ENCODE data around the gene SLC26A6. TPM values are rescaled to one million over a fixed set of nuclear protein-coding genes. Genes with fewer than 3 reads are reported as not detected.

Gene SLC26A6
- total RNA-seq, 1 experiment from 2014 or later: 58.9 TPM

DNA sequence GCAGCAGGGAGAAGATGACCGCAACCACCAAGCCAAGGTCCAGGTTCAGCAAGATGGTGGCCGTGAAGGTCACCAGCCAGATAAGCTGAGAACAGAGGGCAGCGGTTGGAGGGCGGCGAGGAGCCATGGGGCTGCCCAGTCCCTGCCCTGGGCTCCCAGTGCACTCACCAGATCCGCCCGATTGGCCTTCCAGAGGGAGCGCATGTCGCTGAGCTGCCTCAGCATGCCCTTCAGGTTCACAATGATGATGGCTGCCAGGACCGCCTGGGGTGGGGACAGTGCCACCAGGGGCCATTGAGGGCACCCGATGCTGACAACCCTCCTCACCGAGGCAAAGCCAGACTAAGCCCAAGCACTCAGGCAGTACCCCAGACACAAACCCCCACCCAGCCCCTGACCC lies 5.4 kb downstream of the SLC26A6 start (continued):
- TF ChIP-seq, protein P1, sequence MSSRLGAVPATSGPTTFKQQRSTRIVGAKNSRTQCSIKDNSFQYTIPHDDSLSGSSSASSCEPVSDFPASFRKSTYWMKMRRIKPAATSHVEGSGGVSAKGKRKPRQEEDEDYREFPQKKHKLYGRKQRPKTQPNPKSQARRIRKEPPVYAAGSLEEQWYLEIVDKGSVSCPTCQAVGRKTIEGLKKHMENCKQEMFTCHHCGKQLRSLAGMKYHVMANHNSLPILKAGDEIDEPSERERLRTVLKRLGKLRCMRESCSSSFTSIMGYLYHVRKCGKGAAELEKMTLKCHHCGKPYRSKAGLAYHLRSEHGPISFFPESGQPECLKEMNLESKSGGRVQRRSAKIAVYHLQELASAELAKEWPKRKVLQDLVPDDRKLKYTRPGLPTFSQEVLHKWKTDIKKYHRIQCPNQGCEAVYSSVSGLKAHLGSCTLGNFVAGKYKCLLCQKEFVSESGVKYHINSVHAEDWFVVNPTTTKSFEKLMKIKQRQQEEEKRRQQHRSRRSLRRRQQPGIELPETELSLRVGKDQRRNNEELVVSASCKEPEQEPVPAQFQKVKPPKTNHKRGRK (CRISPR knock-in tag; IDR thresholded peaks at IDR 0.05; ENCODE audit: borderline replicate concordance): no peak
- TF ChIP-seq, protein P2, sequence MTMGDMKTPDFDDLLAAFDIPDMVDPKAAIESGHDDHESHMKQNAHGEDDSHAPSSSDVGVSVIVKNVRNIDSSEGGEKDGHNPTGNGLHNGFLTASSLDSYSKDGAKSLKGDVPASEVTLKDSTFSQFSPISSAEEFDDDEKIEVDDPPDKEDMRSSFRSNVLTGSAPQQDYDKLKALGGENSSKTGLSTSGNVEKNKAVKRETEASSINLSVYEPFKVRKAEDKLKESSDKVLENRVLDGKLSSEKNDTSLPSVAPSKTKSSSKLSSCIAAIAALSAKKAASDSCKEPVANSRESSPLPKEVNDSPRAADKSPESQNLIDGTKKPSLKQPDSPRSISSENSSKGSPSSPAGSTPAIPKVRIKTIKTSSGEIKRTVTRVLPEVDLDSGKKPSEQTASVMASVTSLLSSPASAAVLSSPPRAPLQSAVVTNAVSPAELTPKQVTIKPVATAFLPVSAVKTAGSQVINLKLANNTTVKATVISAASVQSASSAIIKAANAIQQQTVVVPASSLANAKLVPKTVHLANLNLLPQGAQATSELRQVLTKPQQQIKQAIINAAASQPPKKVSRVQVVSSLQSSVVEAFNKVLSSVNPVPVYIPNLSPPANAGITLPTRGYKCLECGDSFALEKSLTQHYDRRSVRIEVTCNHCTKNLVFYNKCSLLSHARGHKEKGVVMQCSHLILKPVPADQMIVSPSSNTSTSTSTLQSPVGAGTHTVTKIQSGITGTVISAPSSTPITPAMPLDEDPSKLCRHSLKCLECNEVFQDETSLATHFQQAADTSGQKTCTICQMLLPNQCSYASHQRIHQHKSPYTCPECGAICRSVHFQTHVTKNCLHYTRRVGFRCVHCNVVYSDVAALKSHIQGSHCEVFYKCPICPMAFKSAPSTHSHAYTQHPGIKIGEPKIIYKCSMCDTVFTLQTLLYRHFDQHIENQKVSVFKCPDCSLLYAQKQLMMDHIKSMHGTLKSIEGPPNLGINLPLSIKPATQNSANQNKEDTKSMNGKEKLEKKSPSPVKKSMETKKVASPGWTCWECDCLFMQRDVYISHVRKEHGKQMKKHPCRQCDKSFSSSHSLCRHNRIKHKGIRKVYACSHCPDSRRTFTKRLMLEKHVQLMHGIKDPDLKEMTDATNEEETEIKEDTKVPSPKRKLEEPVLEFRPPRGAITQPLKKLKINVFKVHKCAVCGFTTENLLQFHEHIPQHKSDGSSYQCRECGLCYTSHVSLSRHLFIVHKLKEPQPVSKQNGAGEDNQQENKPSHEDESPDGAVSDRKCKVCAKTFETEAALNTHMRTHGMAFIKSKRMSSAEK (CRISPR knock-in tag; IDR thresholded peaks at IDR 0.05; ENCODE audit: borderline replicate concordance): no peak
- TF ChIP-seq CREM (CRISPR knock-in tag; IDR thresholded peaks at IDR 0.05): no peak
- TF ChIP-seq ATF1 (CRISPR knock-in tag; IDR thresholded peaks at IDR 0.05): no peak
- TF ChIP-seq ZNF317 (CRISPR knock-in tag; IDR thresholded peaks at IDR 0.05; ENCODE audit: borderline replicate concordance, low read depth): no peak
- TF ChIP-seq GRHL2 (CRISPR knock-in tag; IDR thresholded peaks at IDR 0.05; ENCODE audit: insufficient replicate concordance, severe bottlenecking): no peak

DNA sequence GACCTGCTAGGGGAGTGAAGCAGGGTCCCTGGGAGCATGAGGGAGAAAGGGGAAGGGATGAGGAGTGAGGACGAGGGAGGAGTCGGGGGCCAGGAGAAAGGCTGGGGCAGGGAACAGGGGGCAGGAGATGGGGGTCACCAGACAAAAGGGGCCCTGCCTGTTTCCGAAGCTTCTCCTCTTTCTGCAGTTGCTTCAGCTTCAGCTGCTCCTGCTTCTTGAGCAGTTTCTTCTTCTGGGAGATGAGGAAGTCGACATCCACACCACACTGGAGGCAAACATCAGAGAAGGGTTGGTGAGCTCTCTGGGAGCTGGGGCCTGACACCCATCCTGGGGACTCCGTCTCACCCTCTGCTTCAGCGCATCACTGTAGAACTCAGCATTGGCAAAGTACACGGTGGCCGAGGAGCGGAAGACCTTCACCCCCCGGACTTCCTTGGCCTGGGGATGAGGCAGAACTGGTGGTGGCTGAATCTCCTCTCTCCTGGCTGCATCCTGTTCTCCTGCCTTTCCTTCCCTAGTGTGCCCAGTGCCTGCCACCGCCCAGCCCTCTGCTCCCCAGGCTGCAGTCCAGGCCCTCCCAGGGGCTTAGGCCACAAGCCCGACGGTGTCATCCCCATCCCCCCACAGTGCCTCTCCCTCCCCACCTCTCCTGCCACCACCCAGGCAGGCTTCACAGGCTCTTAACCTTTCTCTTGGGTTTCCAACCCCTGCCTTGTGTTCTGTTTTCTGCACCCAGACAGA lies 6.8 kb downstream of the SLC26A6 start:
- ChIA-PET CTCF (interaction anchor here (0.6 to 1.2 kb wide), 2 partner anchors 80 to 391 kb away, joined by 3 read pairs; no protein-coding TSS in a partner anchor), POLR2A (no interaction called here)
- H3K27me3 Mint-ChIP-seq (ENCODE audit: low read depth): no peaks in the 10 kb centered on the region
- ATAC-seq (no peak), DNase-seq (ENCODE audit: low spot score) (no peak)
- H3K9me3 Mint-ChIP-seq: no peaks in the 10 kb centered on the region
- H3K36me3 Mint-ChIP-seq: peaks cover 54% of the 10 kb centered on the region
- no peak overlapping the region for H3K27ac Mint-ChIP-seq
- H3K4me3 Mint-ChIP-seq: no peak overlapping the region
- H3K4me1 Mint-ChIP-seq: peaks cover 7% of the 10 kb centered on the region
- TF ChIP-seq, protein P3, sequence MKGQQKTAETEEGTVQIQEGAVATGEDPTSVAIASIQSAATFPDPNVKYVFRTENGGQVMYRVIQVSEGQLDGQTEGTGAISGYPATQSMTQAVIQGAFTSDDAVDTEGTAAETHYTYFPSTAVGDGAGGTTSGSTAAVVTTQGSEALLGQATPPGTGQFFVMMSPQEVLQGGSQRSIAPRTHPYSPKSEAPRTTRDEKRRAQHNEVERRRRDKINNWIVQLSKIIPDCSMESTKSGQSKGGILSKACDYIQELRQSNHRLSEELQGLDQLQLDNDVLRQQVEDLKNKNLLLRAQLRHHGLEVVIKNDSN (CRISPR knock-in tag; IDR thresholded peaks at IDR 0.05): no peak
- TF ChIP-seq NR3C1 (CRISPR knock-in tag; conservative IDR thresholded peaks at IDR 0.05; ENCODE audit: low read depth) (no peak), NR2C2 (CRISPR knock-in tag; IDR thresholded peaks at IDR 0.05) (no peak), OVOL2 (CRISPR knock-in tag; IDR thresholded peaks at IDR 0.05; ENCODE audit: borderline replicate concordance) (no peak), ZNF121 (CRISPR knock-in tag; IDR thresholded peaks at IDR 0.05) (no peak), CREB1 (CRISPR knock-in tag; IDR thresholded peaks at IDR 0.05) (no peak), NR1H2 (CRISPR knock-in tag; IDR thresholded peaks at IDR 0.05) (no peak), HMGA2 (CRISPR knock-in tag; IDR thresholded peaks at IDR 0.05) (no peak), ETV6 (CRISPR knock-in tag; IDR thresholded peaks at IDR 0.05) (no peak), TEAD1 (CRISPR knock-in tag; IDR thresholded peaks at IDR 0.05) (no peak)
- TF ChIP-seq, protein P4, sequence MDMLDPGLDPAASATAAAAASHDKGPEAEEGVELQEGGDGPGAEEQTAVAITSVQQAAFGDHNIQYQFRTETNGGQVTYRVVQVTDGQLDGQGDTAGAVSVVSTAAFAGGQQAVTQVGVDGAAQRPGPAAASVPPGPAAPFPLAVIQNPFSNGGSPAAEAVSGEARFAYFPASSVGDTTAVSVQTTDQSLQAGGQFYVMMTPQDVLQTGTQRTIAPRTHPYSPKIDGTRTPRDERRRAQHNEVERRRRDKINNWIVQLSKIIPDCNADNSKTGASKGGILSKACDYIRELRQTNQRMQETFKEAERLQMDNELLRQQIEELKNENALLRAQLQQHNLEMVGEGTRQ (CRISPR knock-in tag; IDR thresholded peaks at IDR 0.05): no peak
- TF ChIP-seq, protein P5, sequence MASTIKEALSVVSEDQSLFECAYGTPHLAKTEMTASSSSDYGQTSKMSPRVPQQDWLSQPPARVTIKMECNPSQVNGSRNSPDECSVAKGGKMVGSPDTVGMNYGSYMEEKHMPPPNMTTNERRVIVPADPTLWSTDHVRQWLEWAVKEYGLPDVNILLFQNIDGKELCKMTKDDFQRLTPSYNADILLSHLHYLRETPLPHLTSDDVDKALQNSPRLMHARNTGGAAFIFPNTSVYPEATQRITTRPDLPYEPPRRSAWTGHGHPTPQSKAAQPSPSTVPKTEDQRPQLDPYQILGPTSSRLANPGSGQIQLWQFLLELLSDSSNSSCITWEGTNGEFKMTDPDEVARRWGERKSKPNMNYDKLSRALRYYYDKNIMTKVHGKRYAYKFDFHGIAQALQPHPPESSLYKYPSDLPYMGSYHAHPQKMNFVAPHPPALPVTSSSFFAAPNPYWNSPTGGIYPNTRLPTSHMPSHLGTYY (CRISPR knock-in tag; IDR thresholded peaks at IDR 0.05): no peak
- TF ChIP-seq, protein P6, sequence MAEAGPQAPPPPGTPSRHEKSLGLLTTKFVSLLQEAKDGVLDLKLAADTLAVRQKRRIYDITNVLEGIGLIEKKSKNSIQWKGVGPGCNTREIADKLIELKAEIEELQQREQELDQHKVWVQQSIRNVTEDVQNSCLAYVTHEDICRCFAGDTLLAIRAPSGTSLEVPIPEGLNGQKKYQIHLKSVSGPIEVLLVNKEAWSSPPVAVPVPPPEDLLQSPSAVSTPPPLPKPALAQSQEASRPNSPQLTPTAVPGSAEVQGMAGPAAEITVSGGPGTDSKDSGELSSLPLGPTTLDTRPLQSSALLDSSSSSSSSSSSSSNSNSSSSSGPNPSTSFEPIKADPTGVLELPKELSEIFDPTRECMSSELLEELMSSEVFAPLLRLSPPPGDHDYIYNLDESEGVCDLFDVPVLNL (CRISPR knock-in tag; IDR thresholded peaks at IDR 0.05; ENCODE audit: borderline replicate concordance, low read depth): no peak
- TF ChIP-seq, protein P7, sequence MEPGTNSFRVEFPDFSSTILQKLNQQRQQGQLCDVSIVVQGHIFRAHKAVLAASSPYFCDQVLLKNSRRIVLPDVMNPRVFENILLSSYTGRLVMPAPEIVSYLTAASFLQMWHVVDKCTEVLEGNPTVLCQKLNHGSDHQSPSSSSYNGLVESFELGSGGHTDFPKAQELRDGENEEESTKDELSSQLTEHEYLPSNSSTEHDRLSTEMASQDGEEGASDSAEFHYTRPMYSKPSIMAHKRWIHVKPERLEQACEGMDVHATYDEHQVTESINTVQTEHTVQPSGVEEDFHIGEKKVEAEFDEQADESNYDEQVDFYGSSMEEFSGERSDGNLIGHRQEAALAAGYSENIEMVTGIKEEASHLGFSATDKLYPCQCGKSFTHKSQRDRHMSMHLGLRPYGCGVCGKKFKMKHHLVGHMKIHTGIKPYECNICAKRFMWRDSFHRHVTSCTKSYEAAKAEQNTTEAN (CRISPR knock-in tag; IDR thresholded peaks at IDR 0.05): no peak
- TF ChIP-seq, protein P8, sequence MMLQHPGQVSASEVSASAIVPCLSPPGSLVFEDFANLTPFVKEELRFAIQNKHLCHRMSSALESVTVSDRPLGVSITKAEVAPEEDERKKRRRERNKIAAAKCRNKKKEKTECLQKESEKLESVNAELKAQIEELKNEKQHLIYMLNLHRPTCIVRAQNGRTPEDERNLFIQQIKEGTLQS (CRISPR knock-in tag; conservative IDR thresholded peaks at IDR 0.05): no peak

Data from WTC11 (cell line).